ENCODE data around the gene SEC61G.
A peak's percentile ranks its signal among the peaks of the same experiment; 100 is the strongest.

Gene SEC61G

GRCh38 chr7:54758702-54759592, at the start of gene SEC61G:
Gene SEC61G (minus strand): TSS chr7:54759211. CDS start chr7:54757588, 1,623 bp downstream.
- DNase-seq: peak; percentile 75 to 98 (median 94)

GRCh38 chr7:54802841-54803240, 43.8 kb upstream of the SEC61G start:
- DNase-seq: peak in 1 of 58 donors; percentile 3

GRCh38 chr7:54802114-54802513, 43.1 kb upstream of the SEC61G start:
- no peak for DNase-seq

GRCh38 chr7:54799792-54800191, 40.8 kb upstream of the SEC61G start:
- DNase-seq: no peak

GRCh38 chr7:54798530-54798929, 39.5 kb upstream of the SEC61G start:
- no peak for DNase-seq

GRCh38 chr7:54796853-54797252, 37.8 kb upstream of the SEC61G start:
- no peak for DNase-seq

- DNase-seq: no peak
Observed at GRCh38 chr7:54796150-54796549, 37.1 kb upstream of the SEC61G start.

- DNase-seq: no peak
Observed at GRCh38 chr7:54792383-54792782, 33.4 kb upstream of the SEC61G start.

- peak in 23 of 58 donors; percentile 3 to 54 (median 11) for DNase-seq
Observed at GRCh38 chr7:54788664-54789063, 29.7 kb upstream of the SEC61G start.

- DNase-seq: no peak
Observed at GRCh38 chr7:54785261-54785660, 26.2 kb upstream of the SEC61G start.

- no peak for DNase-seq
Observed at GRCh38 chr7:54783952-54784351, 24.9 kb upstream of the SEC61G start.

- no peak for DNase-seq
Observed at GRCh38 chr7:54782829-54783228, 23.8 kb upstream of the SEC61G start.

- no peak for DNase-seq
Observed at GRCh38 chr7:54782314-54782713, 23.3 kb upstream of the SEC61G start.

GRCh38 chr7:54781134-54781920, 22.3 kb upstream of the SEC61G start:
- no peak for DNase-seq

- DNase-seq: no peak
Observed at GRCh38 chr7:54780490-54780889, 21.5 kb upstream of the SEC61G start.

- no peak for DNase-seq
Observed at GRCh38 chr7:54778696-54779540, 19.9 kb upstream of the SEC61G start.

GRCh38 chr7:54778166-54778565, 19.2 kb upstream of the SEC61G start:
- no peak for DNase-seq

GRCh38 chr7:54774785-54775740, 16.1 kb upstream of the SEC61G start:
- no peak for DNase-seq

GRCh38 chr7:54773472-54774399, 14.7 kb upstream of the SEC61G start:
- DNase-seq: peak in 53 of 58 donors; percentile 10 to 86 (median 56)
